Hair follicular keratinocyte (primary cell): ENCODE results near the gene ADH1B. TPM values are rescaled to one million over a fixed set of nuclear protein-coding genes. Genes with fewer than 3 reads are reported as not detected.

Experiments used
- total RNA-seq: library from RNA; depleted of rRNA; stranded (reverse); fragments of >200 nt; gene quantifications from 2 replicates; pipeline ENCODE4 v1.2.3, GENCODE V29; 2015

Gene ADH1B
- total RNA-seq: not detected in 2 replicates

GRCh38 chr4:99321241-99322191 lies at the start of gene ADH1B:
TSS of gene ADH1B (minus strand) at chr4:99321401. CDS start at chr4:99321331, 70 bp downstream.

GRCh38 chr4:99352602-99353537 lies 31.7 kb upstream of the ADH1B start, which contains the start of gene ADH1C:
TSS of gene ADH1C (minus strand) at chr4:99352746. CDS start at chr4:99352675, 71 bp downstream.

GRCh38 chr4:99290848-99291786 lies 30.1 kb downstream of the ADH1B start, which contains the start of gene ADH1A:
TSS of gene ADH1A (minus strand) at chr4:99290985. CDS start at chr4:99290914, 71 bp downstream.

Other genes with a start within 250 kb of the ADH1B start
- 153 and 171 TPM in 2 replicates for gene ADH5, start 232.6 kb downstream of the ADH1B start, total RNA-seq
- not detected in 2 replicates for gene ADH4, start 177.1 kb downstream of the ADH1B start, total RNA-seq
- not detected in 2 replicates for gene ADH6, start 102.2 kb downstream of the ADH1B start, total RNA-seq
- gene ADH1A, start 30.4 kb downstream of the ADH1B start, total RNA-seq: not detected in 2 replicates
- 0.08 TPM in 1 of 2 replicates, not detected in the other for gene ADH1C, start 31.3 kb upstream of the ADH1B start, total RNA-seq
- gene ADH7, start 113.9 kb upstream of the ADH1B start, total RNA-seq: 0.08 TPM in 1 of 2 replicates, not detected in the other
- not detected in 2 replicates for gene C4orf17, start 189.6 kb upstream of the ADH1B start, total RNA-seq
- gene TRMT10A, start 242.6 kb upstream of the ADH1B start, total RNA-seq: 6.1 and 8.4 TPM in 2 replicates